HG03520 (cell line): ENCODE measurements around the gene CD163L1.
"Not testable (repeated sequence)": the region's sequence is repeated elsewhere in the genome, so short reads cannot be mapped to it uniquely, and the experiment has no call there.

Experiments
- ATAC-seq: cut with Tn5 transposase; IDR thresholded peaks from one replicate; pipeline ENCODE4 v1.9.1; 2021; ENCODE audit warnings: mild to moderate bottlenecking, moderate library complexity; ENCODE audit not compliant: unreplicated experiment

CD163L1 gene

DNA sequence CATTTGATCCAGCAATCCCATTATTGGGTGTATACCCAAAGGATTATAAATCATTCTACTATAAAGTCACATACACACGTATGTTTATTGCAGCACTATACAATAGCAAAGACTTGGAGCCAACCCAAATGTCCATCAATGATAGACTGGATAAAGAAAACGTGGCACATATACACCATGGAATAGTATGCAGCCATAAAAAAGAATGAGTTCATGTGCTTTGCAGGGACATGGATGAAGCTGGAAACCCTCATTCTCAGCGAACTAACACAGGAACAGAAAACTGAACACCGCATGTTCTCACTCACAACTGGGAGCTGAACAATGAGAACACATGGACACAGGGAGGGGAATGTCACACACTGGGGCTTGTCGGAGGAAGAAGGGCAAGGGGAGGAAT, 106.2 kb downstream of the CD163L1 start:
- not testable (repeated sequence) for ATAC-seq

DNA sequence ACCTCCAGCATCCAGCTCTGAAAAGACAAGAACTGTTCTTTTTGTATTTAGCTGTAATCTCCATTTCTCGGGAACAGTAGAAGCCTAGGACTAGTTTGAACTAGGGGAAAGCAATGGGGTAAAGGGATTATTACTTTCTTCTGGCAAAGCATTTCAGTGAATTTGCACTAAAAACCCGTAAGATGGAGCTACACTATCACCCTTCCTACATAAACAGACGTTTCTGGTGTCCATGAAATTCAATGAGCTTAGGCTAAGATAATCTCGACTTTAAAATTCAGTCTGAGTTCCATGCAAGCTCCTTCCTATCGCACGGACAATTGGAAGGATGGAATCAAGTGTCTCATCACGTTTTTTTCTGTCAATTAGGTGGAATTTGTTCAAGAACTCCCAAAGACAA, 116.0 kb downstream of the CD163L1 start:
- no peak for ATAC-seq

GRCh38 chr12:7324176-7324575, 119.8 kb downstream of the CD163L1 start:
- no peak for ATAC-seq

- no peak for ATAC-seq
Measured at GRCh38 chr12:7322599-7322998, 121.4 kb downstream of the CD163L1 start.

DNA sequence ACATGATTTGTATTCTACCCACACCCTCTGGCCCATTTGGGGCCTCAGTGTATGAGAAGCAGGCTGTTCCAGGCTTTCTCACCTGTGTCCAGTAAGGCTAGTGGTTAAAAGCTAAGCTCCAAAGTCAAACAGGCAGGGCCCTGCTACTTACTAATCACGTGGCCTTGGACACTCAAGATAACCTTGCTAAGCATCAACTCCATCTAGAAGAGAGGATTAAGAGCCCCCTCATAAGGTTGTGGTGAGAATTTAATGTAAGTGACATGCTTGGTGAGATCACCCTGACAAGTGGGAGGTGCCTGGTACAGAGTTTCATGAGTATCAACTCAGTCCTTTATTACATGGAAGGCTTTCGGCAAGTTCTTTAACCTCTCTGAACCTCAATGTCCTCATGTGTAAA, 122.3 kb downstream of the CD163L1 start:
- no peak for ATAC-seq

DNA sequence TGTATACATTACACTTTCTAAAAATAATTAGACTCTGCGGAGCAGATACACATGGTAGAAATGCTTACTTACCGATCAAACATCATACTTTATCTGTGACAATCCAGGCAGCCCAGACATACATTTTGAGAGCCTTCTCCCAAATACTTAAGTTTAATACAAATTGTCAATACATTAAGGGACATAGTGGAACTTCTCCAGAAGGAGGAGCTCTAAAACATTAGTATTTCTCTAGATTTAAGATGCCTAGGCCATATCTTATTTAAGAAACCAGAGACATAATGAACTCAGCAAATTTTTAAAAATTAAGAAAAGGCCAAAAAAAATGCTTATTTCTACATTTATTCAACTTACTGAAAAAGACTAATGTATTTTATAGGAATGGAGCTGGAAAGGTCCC, 124.0 kb downstream of the CD163L1 start:
- ATAC-seq = no peak

DNA sequence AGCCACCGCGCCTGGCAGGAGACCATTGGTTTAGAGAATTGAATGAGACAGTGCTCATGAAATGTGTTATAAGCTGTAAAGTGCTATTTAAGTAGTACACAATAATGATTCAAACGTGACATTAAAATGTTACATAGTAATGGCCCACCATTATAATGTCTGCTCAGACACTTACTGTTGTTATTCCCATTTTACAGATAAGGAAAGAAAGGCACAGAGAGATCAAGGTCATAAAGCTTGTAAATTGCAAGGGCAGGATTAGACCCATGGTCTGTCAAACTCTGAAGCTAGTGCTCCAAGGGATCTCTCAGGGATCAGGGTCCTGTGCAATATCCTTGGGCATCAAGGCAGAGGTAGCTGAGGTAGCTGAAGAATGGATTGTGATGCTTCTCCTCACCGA, 133.9 kb downstream of the CD163L1 start:
- no peak for ATAC-seq
